ENCODE data around the gene MLLT10. TPM values are rescaled to one million over a fixed set of nuclear protein-coding genes. Genes with fewer than 3 reads are reported as not detected.

The MLLT10 gene
- total RNA-seq, 1 donor from 2014 or later, result 32.3 TPM

DNA sequence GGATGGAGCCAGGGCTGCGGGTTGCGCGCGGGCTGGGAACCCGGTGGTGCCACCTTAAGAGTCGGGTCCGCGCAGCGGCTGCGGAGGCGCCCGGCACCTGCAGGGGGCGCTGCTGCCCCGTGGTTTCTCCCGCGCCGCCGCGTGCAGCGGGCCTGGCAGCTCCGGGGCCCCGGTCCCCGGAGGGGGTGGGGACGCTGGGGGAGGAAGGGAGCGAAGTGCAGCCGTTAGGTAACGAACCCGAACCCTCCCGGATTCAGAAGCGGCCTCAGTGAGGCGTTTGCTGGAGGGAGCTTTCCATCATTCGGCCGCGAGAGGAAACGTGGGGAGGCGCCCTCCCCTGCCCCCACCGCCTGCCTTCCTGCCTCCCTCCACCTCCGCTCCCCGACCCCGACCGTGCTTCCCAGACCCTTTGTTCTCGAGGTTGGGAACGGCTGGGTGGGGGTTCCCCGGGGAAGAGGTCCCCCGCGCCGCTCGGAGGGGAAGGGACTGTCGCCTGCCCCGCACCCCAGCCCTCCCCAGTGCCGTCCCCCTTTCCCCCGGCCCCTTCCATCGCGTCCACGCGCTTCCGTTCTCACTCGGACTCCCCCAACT is 38.2 kb upstream of the MLLT10 start:
- Histone ChIP-seq H3K36me3 (ENCODE audit: control insufficient read depth, insufficient read depth, low read length) (no peaks in the 10 kb centered on the region), H3K4me3 (ENCODE audit: low read depth, low read length) (peak overlapping the region; percentile 75), H3K27me3 (ENCODE audit: control insufficient read depth, insufficient read depth, low read length) (peaks cover 12% of the 10 kb centered on the region)
- no peak for DNase-seq (ENCODE audit: low read depth)
- TF ChIP-seq, protein P1, sequence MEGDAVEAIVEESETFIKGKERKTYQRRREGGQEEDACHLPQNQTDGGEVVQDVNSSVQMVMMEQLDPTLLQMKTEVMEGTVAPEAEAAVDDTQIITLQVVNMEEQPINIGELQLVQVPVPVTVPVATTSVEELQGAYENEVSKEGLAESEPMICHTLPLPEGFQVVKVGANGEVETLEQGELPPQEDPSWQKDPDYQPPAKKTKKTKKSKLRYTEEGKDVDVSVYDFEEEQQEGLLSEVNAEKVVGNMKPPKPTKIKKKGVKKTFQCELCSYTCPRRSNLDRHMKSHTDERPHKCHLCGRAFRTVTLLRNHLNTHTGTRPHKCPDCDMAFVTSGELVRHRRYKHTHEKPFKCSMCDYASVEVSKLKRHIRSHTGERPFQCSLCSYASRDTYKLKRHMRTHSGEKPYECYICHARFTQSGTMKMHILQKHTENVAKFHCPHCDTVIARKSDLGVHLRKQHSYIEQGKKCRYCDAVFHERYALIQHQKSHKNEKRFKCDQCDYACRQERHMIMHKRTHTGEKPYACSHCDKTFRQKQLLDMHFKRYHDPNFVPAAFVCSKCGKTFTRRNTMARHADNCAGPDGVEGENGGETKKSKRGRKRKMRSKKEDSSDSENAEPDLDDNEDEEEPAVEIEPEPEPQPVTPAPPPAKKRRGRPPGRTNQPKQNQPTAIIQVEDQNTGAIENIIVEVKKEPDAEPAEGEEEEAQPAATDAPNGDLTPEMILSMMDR (IDR thresholded peaks at IDR 0.05; ENCODE audit: insufficient read depth, low read length, poor library complexity, severe bottlenecking), result peak; percentile 53

DNA sequence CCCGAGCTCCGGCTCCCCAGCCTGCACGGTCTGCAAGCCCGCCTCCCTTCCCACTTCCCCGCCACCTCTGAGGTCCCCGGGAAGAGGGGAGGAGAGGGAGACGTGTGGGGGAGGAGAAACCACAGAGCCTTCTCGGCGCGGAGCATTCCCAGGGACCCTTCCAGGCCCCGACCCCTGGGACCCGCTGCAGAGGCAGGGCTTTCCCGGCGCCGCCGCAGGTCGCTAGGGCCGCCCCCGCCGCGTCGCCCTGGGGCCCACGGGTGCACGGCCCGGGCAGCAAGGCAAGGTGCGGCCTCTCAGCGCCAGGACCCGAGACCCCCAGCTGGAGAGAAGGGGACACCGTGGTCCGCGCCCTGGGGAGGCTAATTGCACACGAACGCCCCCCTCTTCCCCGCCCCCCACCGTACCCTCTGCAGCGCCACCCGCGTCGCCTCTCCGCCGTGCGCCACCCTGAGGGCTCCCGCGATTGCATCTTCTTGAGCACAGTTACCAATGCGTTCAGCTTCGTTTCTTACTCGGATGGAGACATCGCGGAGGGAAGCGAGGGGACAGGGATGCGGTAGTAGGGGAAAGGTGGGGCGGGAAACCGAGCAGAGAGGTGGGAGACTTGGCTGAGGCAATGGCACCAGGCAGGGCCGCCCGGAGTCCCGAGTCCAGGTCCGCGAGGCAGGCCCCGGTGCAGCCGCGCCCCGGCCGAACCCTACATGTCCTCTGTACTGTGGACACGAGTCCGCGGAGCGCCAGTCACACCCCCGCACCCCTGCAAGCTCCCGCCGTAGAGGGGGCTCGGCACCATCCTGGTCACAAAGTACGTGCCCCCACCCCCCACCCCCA is 37.5 kb upstream of the MLLT10 start:
- TF ChIP-seq, protein P1 (IDR thresholded peaks at IDR 0.05; ENCODE audit: insufficient read depth, low read length, poor library complexity, severe bottlenecking), result peak; percentile 49
- no peaks in the 10 kb centered on the region for H3K36me3 ChIP-seq (ENCODE audit: control insufficient read depth, insufficient read depth, low read length)
- peak overlapping the region; percentile 75 for H3K4me3 ChIP-seq (ENCODE audit: low read depth, low read length)
- peaks cover 14% of the 10 kb centered on the region for H3K27me3 ChIP-seq (ENCODE audit: control insufficient read depth, insufficient read depth, low read length)
- DNase-seq (ENCODE audit: low read depth), result no peak

DNA sequence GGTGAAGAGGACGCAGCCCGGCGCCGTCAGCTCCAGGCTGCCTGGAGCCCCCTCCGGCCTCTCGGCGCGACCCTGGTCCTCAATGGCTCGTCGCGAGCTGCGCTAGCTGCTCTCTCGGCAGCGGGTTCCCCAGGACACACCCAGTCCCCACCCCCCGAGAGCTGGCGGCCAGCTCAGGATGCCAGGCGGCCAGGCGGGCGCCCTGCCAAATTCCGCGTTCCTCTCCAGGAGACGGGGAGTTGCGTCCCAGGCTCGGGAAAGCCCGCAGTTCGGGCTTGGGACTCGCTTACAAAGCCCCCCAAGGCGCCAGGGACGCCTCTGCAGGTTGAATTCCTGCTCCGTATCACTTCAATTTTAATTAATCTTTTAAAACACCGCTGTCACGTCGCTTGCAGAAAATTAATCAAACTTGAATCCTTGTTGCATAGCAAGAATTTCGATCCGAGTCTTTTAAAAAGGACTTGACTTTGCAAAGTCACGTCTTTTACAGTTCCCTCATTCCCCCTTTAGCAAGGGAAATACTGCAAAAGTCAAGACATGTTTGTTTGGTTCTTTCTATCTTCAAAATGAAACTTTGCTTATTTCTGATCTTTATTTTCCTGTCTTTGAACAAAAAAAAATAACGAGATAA is 36.7 kb upstream of the MLLT10 start:
- Histone ChIP-seq H3K4me3 (ENCODE audit: low read depth, low read length) (peak overlapping the region; percentile 75), H3K27me3 (ENCODE audit: control insufficient read depth, insufficient read depth, low read length) (peaks cover 14% of the 10 kb centered on the region), H3K36me3 (ENCODE audit: control insufficient read depth, insufficient read depth, low read length) (no peaks in the 10 kb centered on the region)
- TF ChIP-seq, protein P1 (IDR thresholded peaks at IDR 0.05; ENCODE audit: insufficient read depth, low read length, poor library complexity, severe bottlenecking), result no peak
- DNase-seq (ENCODE audit: low read depth), result peak; percentile 55

DNA sequence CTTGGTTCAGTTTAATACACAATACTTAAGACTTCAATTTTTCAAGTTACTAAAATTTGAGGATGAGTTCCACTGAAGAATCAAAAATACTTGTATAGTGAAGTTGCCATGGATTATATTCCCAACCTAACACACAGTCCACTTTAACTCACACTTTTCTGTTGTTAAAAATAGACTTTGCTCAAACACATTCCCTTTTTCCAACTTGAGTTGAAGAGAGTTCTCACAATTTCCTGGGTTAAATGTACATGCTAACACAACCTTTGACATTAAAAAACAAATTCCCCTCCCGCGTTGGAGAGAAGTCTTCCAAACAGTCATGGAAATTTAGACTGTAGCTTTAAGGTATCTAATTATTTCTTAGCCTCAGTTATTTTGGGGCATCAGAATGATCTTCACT is 35.7 kb upstream of the MLLT10 start:
- no peak for DNase-seq (ENCODE audit: low read depth)
- Histone ChIP-seq H3K36me3 (ENCODE audit: control insufficient read depth, insufficient read depth, low read length) (no peaks in the 10 kb centered on the region), H3K4me3 (ENCODE audit: low read depth, low read length) (no peak overlapping the region), H3K27me3 (ENCODE audit: control insufficient read depth, insufficient read depth, low read length) (peaks cover 14% of the 10 kb centered on the region)
- TF ChIP-seq, protein P1 (IDR thresholded peaks at IDR 0.05; ENCODE audit: insufficient read depth, low read length, poor library complexity, severe bottlenecking), result no peak

DNA sequence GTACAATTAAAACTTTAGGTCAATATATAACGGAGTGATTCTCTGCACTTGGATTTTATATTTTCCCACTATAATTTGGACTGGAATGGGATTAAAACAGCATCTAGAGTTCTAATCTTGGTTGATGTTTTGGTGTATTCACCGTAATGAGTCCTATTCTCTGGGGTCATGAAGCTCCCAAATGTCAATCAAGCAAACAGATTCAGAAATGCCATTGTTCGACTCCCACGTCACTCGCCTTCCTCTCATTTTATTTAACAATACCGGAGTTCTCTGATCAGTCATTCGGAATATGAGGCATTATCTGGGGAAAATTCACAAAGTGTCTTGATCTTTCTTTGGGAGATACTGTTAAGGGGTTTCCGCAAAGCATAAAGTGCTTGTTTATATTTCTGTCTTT is 35.0 kb upstream of the MLLT10 start:
- Histone ChIP-seq H3K4me3 (ENCODE audit: low read depth, low read length) (no peak overlapping the region), H3K36me3 (ENCODE audit: control insufficient read depth, insufficient read depth, low read length) (no peaks in the 10 kb centered on the region), H3K27me3 (ENCODE audit: control insufficient read depth, insufficient read depth, low read length) (peaks cover 14% of the 10 kb centered on the region)
- TF ChIP-seq, protein P1 (IDR thresholded peaks at IDR 0.05; ENCODE audit: insufficient read depth, low read length, poor library complexity, severe bottlenecking), result no peak
- DNase-seq (ENCODE audit: low read depth), result no peak
